KMS-11 (cell line): ENCODE results near the gene THY1.

Experiments
- H2AFZ ChIP-seq: fragments of 200-600 bp; sonication (generic); 2 replicates; pipeline ENCODE4 v1.6.1; 2016; ENCODE audit warnings: antibody characterized with exemption, mixed run types, low read depth
- H3K27ac ChIP-seq: fragments of 200-600 bp; sonication (generic); 2 replicates; pipeline ENCODE4 v1.6.1; 2016; ENCODE audit warnings: mild to moderate bottlenecking, mixed run types
- H3K27me3 ChIP-seq: fragments of 200-600 bp; sonication (generic); 2 replicates; pipeline ENCODE4 v1.6.1; 2017; ENCODE audit warnings: mild to moderate bottlenecking, low read depth, mixed run types, moderate library complexity; ENCODE audit not compliant: insufficient read depth
- H3K36me3 ChIP-seq: fragments of 200-600 bp; sonication (generic); 2 replicates; pipeline ENCODE4 v1.6.1; 2017; ENCODE audit warnings: mild to moderate bottlenecking, mixed run types; ENCODE audit not compliant: insufficient read depth
- H3K4me1 ChIP-seq: fragments of 200-600 bp; sonication (generic); 2 replicates; pipeline ENCODE4 v1.6.1; 2016; ENCODE audit warnings: mild to moderate bottlenecking, low read depth, mixed run types; ENCODE audit not compliant: poor library complexity, severe bottlenecking
- H3K4me2 ChIP-seq: fragments of 200-600 bp; sonication (generic); 2 replicates; pipeline ENCODE4 v1.7.0; 2016; ENCODE audit warnings: mild to moderate bottlenecking, mixed run types
- H3K4me3 ChIP-seq: fragments of 200-600 bp; sonication (generic); IDR thresholded peaks from 2 replicates; pipeline ENCODE4 v1.6.1; 2017; ENCODE audit warnings: low read depth, low read length, mixed read lengths; ENCODE audit not compliant: insufficient read depth
- H3K79me2 ChIP-seq: fragments of 200-600 bp; sonication (generic); 2 replicates; pipeline ENCODE4 v1.6.1; 2016; ENCODE audit warnings: low read depth, mixed run types; ENCODE audit not compliant: insufficient read depth
- H3K9ac ChIP-seq: fragments of 200-600 bp; sonication (generic); 2 replicates; pipeline ENCODE4 v1.6.1; 2016; ENCODE audit warnings: mild to moderate bottlenecking, mixed run types
- H4K20me1 ChIP-seq: fragments of 200-600 bp; sonication (generic); 2 replicates; pipeline ENCODE4 v1.6.1; 2016; ENCODE audit warnings: mild to moderate bottlenecking, mixed run types; ENCODE audit not compliant: insufficient read depth
- TF ChIP-seq, protein P1 (sequence below): fragments of 200-600 bp; sonication (generic); conservative IDR thresholded peaks from 2 replicates; pipeline ENCODE4 v1.6.1; 2017; ENCODE audit warnings: low read depth, mild to moderate bottlenecking, antibody characterized with exemption, low read length, moderate library complexity, mixed read lengths

Gene THY1

DNA sequence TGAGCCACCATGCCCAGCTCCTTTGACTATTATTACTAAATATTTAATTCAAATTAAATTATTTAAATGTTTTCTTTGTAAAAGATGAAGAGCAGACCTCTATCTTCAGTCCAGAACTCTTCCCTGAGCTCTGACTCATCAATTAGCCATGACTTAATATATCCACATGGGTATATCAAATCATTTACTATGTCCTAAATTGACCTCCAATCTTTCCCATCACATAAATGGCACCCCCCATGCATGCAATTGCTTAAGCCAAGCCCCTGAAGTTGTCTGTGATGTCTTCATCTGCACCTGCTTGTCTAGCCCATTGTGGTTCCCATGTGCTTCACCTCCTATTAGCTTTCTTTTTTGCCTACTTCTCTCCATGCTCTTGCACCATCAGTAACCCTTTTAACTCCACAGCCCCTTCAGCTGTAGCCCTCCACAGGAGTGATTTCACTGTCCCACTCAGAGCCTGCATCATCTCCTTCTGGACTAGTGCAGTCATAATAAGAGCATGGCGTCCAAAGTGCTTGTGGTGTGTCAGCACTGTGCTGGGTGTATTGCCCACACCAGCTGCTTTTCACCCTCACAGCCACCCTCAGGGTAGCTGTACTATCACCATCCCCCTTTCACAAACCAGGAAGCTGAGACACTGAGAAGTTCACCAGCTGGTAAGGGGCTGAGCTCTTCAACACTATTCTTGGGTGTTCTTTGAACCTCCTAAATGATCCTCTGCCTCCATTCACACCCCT, 11.8 kb upstream of the THY1 start:
- TF ChIP-seq, protein P1, sequence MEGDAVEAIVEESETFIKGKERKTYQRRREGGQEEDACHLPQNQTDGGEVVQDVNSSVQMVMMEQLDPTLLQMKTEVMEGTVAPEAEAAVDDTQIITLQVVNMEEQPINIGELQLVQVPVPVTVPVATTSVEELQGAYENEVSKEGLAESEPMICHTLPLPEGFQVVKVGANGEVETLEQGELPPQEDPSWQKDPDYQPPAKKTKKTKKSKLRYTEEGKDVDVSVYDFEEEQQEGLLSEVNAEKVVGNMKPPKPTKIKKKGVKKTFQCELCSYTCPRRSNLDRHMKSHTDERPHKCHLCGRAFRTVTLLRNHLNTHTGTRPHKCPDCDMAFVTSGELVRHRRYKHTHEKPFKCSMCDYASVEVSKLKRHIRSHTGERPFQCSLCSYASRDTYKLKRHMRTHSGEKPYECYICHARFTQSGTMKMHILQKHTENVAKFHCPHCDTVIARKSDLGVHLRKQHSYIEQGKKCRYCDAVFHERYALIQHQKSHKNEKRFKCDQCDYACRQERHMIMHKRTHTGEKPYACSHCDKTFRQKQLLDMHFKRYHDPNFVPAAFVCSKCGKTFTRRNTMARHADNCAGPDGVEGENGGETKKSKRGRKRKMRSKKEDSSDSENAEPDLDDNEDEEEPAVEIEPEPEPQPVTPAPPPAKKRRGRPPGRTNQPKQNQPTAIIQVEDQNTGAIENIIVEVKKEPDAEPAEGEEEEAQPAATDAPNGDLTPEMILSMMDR: no peak
- Histone ChIP-seq H3K27ac (no peak overlapping the region), H3K4me2 (no peak overlapping the region), H3K27me3 (no peaks in the 10 kb centered on the region), H3K4me3 (no peak overlapping the region), H3K4me1 (no peaks in the 10 kb centered on the region), H2AFZ (no peak overlapping the region), H3K79me2 (no peaks in the 10 kb centered on the region), H4K20me1 (no peaks in the 10 kb centered on the region), H3K9ac (no peak overlapping the region), H3K36me3 (no peaks in the 10 kb centered on the region)

DNA sequence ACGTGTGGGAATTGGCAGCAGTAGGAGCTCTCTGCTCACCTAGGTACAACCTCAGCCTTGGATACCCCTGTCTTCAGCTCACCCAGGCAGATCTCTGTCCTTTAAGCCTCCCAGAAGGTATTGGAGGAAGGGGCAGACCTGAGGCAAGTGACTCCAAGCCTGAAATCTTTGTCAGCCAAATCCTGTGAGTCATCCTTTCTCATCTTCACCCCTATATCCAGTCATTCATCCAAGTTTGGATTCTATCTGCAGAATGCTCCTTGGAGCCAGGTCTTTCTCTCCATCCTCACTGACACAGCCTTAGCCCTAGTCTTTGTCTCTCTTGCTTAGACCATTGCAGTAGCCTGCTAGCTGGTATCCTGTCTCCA, 10.4 kb upstream of the THY1 start:
- H3K79me2 ChIP-seq: no peaks in the 10 kb centered on the region
- H2AFZ ChIP-seq: no peak overlapping the region
- no peaks in the 10 kb centered on the region for H3K27me3 ChIP-seq
- no peak overlapping the region for H3K9ac ChIP-seq
- no peaks in the 10 kb centered on the region for H4K20me1 ChIP-seq
- TF ChIP-seq, protein P1: no peak
- H3K36me3 ChIP-seq: no peaks in the 10 kb centered on the region
- H3K27ac ChIP-seq: no peak overlapping the region
- no peak overlapping the region for H3K4me3 ChIP-seq
- H3K4me1 ChIP-seq: no peaks in the 10 kb centered on the region
- no peak overlapping the region for H3K4me2 ChIP-seq

DNA sequence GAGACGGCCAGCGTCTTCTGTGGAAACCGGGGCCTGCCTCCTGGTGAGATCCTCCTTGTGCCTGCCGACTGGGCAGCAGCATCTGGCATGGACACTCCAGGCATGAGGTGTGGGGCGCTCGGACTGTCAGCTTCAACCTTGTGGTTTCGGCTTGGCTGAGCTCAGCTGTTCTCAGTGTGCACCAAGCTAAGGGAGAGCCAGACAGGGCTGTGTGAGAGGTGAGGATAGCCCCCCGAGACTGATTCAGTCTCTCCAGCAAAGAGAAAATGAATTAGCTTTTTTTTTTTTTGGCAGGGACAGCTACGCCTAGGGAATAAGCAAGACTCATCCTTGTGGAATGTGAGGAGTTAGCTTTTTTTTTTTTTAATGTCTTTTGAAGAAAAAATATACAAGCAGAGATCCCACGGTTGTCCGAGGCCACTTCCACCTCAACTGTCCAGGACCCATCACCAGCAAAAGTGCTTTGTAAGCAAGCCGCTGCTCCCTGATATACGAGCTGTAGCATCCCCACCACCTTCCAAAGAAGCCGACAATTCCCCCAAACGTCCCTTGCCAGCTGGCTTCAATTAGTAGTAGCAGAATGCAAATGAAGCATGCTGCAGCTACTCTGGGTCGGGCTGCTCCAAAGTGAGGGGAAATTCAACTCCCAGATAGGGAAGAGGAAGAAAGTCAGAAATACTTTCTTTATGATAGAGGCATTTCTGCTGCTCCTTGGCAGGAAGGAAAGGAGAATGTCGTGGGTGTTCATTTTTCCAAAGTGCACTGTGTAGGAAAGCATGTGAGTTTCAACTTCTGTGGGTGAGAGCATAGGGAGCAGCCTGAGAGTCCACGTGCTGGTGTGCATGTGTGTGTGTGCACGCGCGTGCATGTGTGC, 9.7 kb upstream of the THY1 start:
- H3K4me3 ChIP-seq: no peak overlapping the region
- H2AFZ ChIP-seq: no peak overlapping the region
- no peaks in the 10 kb centered on the region for H4K20me1 ChIP-seq
- no peaks in the 10 kb centered on the region for H3K27me3 ChIP-seq
- no peak overlapping the region for H3K4me2 ChIP-seq
- H3K36me3 ChIP-seq: no peaks in the 10 kb centered on the region
- no peaks in the 10 kb centered on the region for H3K4me1 ChIP-seq
- no peak overlapping the region for H3K9ac ChIP-seq
- no peaks in the 10 kb centered on the region for H3K79me2 ChIP-seq
- TF ChIP-seq, protein P1: no peak
- no peak overlapping the region for H3K27ac ChIP-seq

DNA sequence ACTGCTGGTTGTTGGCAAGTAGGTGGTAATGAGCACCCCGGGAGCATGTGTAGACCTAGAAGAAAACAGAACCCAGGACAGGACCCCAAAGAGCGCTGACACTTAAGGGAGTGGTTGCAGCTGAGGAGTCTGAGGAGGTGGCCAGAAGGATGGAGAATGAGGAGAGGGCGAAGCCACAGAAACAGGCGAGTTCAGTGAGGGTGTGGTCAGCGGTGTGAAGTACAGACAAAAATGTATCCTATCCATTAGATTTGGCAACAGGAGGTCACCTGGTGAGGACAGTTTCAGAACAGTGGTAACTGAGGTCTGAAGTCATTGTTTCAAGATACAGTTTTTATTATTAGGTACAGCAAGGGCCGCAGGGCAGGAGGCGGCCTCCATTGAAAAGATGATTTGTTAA, 8.6 kb upstream of the THY1 start:
- Histone ChIP-seq H3K27me3 (no peaks in the 10 kb centered on the region), H2AFZ (no peak overlapping the region), H3K4me2 (no peak overlapping the region), H3K4me1 (no peaks in the 10 kb centered on the region), H3K4me3 (no peak overlapping the region), H4K20me1 (no peaks in the 10 kb centered on the region), H3K27ac (no peak overlapping the region), H3K79me2 (no peaks in the 10 kb centered on the region), H3K9ac (no peak overlapping the region), H3K36me3 (no peaks in the 10 kb centered on the region)
- TF ChIP-seq, protein P1: no peak
